ENCODE results near the gene PRKCA. TPM values are rescaled to one million over a fixed set of nuclear protein-coding genes. Genes with fewer than 3 reads are reported as not detected.

Gene PRKCA
- total and polyA plus RNA-seq, 10 of the 15 experiments (the other 5 are each of a cell fraction or from before 2014, with no cell fraction given) = 0.11 to 14.6 (median 0.72) TPM

DNA sequence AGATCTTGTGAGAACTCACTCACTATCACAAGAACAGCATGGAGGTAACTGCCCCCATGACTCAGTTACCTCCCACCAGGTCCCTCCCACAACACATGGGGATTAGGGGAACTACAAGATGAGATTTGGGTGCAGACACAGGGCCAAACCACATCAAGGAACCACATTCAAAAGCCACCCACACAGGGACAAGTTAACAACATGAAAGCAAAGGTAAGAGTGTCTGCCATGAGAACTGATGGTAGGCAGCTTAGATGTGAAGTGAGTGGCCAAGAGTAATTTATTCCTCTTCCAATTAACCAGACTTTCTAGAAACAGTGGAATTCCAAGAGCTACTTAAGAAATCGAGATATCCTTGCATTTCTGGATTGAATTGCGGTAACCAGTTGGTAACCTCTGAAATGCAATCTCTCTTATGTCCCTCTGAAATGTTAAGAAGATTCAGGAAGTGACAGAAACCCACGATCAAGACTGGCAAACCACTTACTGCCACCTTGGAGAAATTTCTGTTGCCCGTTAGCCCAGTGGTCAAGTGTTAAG is 365.1 kb downstream of the PRKCA start:
- Histone ChIP-seq H3K27me3 (replicated peaks in 1 of 2; ENCODE audit: control insufficient read depth in 2 of 2, insufficient read depth in 2 of 2, low read length in 1 of 2) (0 out of 4 replicates have a peak, but pooled peaks cover 0 to 2% of the 10 kb centered on the region in 2 experiments), H4K20me1 (ENCODE audit: control insufficient read depth, insufficient read depth) (no peaks in the 10 kb centered on the region), H3K79me2 (ENCODE audit: control insufficient read depth, insufficient read depth, low read length) (no peaks in the 10 kb centered on the region), H3K9me3 (replicated peaks; ENCODE audit: control insufficient read depth, insufficient read depth, low read length) (no peaks in the 10 kb centered on the region; the same call in 2 of the 3 replicates), H3K27ac (ENCODE audit: control insufficient read depth, insufficient read depth) (no peak overlapping the region), H3K4me2 (ENCODE audit: control insufficient read depth, insufficient read depth) (peak overlapping the region; percentile 15; the same call in 1 of the 2 replicates), H3K9ac (ENCODE audit: control insufficient read depth, insufficient read depth, low read length) (no peak overlapping the region), H3K36me3 (ENCODE audit: control insufficient read depth in 2 of 2, insufficient read depth in 2 of 2, low read length in 1 of 2) (no peaks in the 10 kb centered on the region), H3K4me1 (ENCODE audit: control insufficient read depth, insufficient read depth, low read length) (no peaks in the 10 kb centered on the region; the same call in 1 of the 2 replicates), H3K4me3 (no peak overlapping the region), H2AFZ (ENCODE audit: control insufficient read depth, low read depth, low read length) (no peak overlapping the region)
- FAIRE-seq (peak; percentile 64), DNase-seq (ENCODE audit: low read depth, low spot score) (peak; percentile 56), ATAC-seq (peak; percentile 95)
- ChIA-PET SMC1A (ENCODE audit: uncharacterized antibody, unreplicated experiment) (interaction anchor here (0.9 to 3.7 kb wide), 3 partner anchors 25 to 47 kb away, joined by 3 to 25 read pairs (median 5); no protein-coding TSS in a partner anchor), RAD21 (ENCODE audit: unreplicated experiment) (interaction anchor here (0.8 to 2.6 kb wide), 5 partner anchors 12 to 125 kb away, joined by 3 to 13 read pairs (median 4); no protein-coding TSS in a partner anchor), CTCF (interaction anchor here (0.5 to 1.0 kb wide), 3 partner anchors 12 to 421 kb away, joined by 3 to 4 read pairs (median 3); no protein-coding TSS in a partner anchor), POLR2A (interaction anchor here (0.5 kb wide), 1 partner anchor 1323 kb away, joined by 6 read pairs; no protein-coding TSS in a partner anchor)
- WGBS (ENCODE audit: insufficient coverage, insufficient replicate concordance, low lambda C conversion rate, missing lambda C conversion rate) = 16% methylated on average over 4 of the region's 4 CpGs
- no TSS peak for BruUV-seq (replicated peaks)
- intact Hi-C loops (cut with micrococcal nuclease; ENCODE audit: unreplicated experiment) (no loop called here), in situ Hi-C loops (cut with MboI) (no loop called here)
- no peak for TF ChIP-seq ZZZ3 (IDR thresholded peaks at IDR 0.05; ENCODE audit: control insufficient read depth, insufficient read length, low read depth)
- TF ChIP-seq SIN3A (IDR thresholded peaks at IDR 0.05; ENCODE audit: low read depth, low read length) = no peak
- no peak for TF ChIP-seq FOXM1 (IDR thresholded peaks at IDR 0.05; ENCODE audit: low read depth, low read length)
- peak in 1 of 2 experiments; percentile 58; a peak in 1 of 4 replicates for TF ChIP-seq BHLHE40 (IDR thresholded peaks at IDR 0.05; ENCODE audit: borderline replicate concordance in 1 of 2, low read depth in 2 of 2, low read length in 1 of 2)
- TF ChIP-seq, protein P1, sequence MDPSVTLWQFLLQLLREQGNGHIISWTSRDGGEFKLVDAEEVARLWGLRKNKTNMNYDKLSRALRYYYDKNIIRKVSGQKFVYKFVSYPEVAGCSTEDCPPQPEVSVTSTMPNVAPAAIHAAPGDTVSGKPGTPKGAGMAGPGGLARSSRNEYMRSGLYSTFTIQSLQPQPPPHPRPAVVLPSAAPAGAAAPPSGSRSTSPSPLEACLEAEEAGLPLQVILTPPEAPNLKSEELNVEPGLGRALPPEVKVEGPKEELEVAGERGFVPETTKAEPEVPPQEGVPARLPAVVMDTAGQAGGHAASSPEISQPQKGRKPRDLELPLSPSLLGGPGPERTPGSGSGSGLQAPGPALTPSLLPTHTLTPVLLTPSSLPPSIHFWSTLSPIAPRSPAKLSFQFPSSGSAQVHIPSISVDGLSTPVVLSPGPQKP (IDR thresholded peaks at IDR 0.05; ENCODE audit: low read depth, low read length) = no peak
- peak; percentile 91 for TF ChIP-seq NR2F1 (conservative IDR thresholded peaks at IDR 0.05)
- TF ChIP-seq, protein P2, sequence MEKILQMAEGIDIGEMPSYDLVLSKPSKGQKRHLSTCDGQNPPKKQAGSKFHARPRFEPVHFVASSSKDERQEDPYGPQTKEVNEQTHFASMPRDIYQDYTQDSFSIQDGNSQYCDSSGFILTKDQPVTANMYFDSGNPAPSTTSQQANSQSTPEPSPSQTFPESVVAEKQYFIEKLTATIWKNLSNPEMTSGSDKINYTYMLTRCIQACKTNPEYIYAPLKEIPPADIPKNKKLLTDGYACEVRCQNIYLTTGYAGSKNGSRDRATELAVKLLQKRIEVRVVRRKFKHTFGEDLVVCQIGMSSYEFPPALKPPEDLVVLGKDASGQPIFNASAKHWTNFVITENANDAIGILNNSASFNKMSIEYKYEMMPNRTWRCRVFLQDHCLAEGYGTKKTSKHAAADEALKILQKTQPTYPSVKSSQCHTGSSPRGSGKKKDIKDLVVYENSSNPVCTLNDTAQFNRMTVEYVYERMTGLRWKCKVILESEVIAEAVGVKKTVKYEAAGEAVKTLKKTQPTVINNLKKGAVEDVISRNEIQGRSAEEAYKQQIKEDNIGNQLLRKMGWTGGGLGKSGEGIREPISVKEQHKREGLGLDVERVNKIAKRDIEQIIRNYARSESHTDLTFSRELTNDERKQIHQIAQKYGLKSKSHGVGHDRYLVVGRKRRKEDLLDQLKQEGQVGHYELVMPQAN (conservative IDR thresholded peaks at IDR 0.05) = 0 out of 2 replicates have a peak, but pooled peaks have one; percentile 2
- TF ChIP-seq CREM (IDR thresholded peaks at IDR 0.05; ENCODE audit: low read depth) = 0 out of 2 replicates have a peak, but pooled peaks have one; percentile 15
- TF ChIP-seq EGR1 (IDR thresholded peaks at IDR 0.05; ENCODE audit: borderline replicate concordance in 1 of 2, low read depth in 2 of 2, low read length in 2 of 2) = peak in 1 of 2 experiments; percentile 34; a peak in 1 of 3 replicates
- peak; percentile 82 for TF ChIP-seq MEF2B (IDR thresholded peaks at IDR 0.05; ENCODE audit: partially characterized antibody, poor library complexity, severe bottlenecking)
- TF ChIP-seq, protein P3, sequence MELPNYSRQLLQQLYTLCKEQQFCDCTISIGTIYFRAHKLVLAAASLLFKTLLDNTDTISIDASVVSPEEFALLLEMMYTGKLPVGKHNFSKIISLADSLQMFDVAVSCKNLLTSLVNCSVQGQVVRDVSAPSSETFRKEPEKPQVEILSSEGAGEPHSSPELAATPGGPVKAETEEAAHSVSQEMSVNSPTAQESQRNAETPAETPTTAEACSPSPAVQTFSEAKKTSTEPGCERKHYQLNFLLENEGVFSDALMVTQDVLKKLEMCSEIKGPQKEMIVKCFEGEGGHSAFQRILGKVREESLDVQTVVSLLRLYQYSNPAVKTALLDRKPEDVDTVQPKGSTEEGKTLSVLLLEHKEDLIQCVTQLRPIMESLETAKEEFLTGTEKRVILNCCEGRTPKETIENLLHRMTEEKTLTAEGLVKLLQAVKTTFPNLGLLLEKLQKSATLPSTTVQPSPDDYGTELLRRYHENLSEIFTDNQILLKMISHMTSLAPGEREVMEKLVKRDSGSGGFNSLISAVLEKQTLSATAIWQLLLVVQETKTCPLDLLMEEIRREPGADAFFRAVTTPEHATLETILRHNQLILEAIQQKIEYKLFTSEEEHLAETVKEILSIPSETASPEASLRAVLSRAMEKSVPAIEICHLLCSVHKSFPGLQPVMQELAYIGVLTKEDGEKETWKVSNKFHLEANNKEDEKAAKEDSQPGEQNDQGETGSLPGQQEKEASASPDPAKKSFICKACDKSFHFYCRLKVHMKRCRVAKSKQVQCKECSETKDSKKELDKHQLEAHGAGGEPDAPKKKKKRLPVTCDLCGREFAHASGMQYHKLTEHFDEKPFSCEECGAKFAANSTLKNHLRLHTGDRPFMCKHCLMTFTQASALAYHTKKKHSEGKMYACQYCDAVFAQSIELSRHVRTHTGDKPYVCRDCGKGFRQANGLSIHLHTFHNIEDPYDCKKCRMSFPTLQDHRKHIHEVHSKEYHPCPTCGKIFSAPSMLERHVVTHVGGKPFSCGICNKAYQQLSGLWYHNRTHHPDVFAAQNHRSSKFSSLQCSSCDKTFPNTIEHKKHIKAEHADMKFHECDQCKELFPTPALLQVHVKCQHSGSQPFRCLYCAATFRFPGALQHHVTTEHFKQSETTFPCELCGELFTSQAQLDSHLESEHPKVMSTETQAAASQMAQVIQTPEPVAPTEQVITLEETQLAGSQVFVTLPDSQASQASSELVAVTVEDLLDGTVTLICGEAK (IDR thresholded peaks at IDR 0.05; ENCODE audit: borderline replicate concordance) = no peak
- TF ChIP-seq EP300 (IDR thresholded peaks at IDR 0.05; ENCODE audit: borderline replicate concordance in 1 of 2, control insufficient read depth in 1 of 2, low read depth in 2 of 2, low read length in 2 of 2) = peak; percentile 33 to 62; a peak in 2 of 4 replicates
- no peak for TF ChIP-seq CBX3 (IDR thresholded peaks at IDR 0.05; ENCODE audit: borderline replicate concordance, low read depth)
- TF ChIP-seq FOXK2 (IDR thresholded peaks at IDR 0.05) = peak; percentile 72; the same call in 1 of the 2 replicates

Data from GM12878 (cell line).